HuH-7 (cell line): ENCODE measurements around the gene AGK.
"Not testable (repeated sequence)": the region's sequence is repeated elsewhere in the genome, so short reads cannot be mapped to it uniquely, and the experiment has no call there.

Experiments used
- DNase-seq: peaks from one replicate; pipeline ENCODE4 v3.0.0; 2011; ENCODE audit warnings: low spot score

AGK gene

DNA sequence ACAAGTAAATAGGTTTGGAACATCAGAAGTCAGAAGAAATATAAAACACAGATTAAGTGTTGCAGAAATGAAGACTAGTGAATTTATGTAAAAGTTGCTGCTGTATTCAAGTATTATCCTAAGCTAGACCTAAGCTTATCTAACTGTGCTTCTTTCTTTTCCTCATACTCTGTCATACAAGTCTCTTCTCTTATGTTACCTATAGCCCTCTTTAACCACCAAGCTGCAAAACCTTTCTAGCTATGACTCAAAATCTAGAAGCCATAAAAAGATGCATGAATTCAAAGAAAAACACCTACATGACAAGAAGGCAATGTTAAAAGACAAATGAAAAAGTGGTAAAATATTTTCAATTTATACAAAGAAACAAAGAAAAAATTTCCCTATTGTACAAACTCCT lies 127.8 kb downstream of the AGK start:
- no peak for DNase-seq

DNA sequence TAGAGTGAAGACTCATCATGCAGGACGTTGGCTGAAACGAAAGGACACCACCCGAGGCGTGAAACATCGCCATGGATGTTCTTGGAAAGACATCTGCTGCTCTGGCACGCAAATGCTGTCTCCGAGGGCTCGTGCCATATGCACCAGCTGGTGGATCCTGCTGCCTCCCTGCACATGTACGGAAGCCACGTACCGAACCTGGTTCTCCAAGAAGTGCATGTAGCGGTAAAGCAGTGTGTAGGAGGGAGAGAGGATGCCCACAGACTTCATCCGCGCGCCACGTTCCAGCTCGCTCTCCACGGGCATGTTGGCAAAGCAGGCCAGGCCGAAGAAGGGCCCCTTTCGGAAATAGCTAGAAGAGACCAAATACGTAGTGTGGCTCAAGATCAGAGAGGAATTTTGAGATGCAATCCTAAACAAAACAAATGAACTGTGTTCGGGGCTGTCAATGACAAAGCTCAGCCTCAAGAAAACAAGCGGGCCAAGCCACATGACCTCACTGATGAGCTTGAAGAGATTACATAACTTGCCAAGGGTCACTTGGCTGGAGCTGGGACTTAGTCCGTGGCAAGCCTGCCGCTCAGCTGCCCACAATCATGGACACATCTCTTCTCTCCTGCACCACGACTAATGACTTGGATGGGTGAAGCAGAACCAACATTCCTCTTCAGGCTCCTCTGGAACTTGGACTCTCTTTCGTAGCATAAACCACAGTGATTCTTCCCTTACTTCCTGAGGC lies 134.2 kb downstream of the AGK start:
- DNase-seq: no peak

DNA sequence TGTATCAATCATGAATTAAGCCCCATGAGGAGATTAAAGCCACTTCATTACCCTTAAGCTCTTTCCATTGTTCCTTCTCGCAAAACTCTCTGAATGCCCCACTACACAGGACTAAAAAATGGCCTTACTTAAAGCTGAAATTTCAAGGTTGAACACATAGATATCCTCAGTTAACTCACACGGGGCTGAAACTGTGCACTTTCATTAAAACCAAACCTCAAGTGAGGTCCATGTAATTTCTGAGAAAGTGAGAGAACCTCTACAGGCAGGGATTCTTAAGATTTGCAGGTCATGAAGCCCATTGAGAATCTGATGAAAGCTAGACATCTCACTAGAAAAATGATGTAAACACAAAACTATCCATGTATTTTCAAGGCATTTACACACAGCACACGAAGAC lies 134.9 kb downstream of the AGK start:
- no peak for DNase-seq

DNA sequence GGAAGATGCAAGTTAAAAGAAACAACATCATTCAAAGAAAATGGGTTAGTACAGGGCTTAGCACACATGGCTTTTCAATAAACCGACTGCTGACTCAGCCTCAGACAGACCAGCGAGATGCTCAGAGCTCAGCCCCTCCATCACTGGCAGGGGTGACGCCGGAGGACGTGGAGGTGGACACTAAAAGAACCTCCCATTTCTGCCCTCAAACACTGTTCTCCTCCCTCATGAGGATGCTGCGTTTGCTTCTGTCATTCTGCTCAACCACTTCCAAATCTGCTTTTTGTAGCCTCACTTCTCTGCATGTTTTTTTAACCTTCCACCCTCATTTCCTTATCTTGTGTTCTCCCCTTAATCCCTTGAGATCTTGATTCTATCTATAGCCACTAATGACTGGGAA lies 135.5 kb downstream of the AGK start:
- DNase-seq: no peak

DNA sequence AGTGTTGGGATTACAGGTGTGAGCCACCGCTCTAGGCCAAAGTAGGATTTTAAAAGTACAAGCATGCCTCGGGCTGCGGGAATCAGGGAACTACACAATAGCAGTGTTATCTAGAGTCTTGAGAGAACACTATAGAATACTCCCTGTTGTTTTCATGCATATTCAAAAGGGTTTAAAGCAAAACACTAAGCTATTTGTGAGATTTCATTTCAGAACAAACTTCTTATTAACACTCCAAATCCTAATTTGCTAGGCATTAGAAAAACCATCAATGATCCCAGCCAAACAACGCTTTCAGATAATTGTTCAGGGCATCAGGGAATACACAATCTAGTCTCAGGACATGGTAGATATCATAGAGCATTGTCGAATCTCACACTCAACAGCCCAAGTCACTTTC lies 136.8 kb downstream of the AGK start:
- DNase-seq: no peak

DNA sequence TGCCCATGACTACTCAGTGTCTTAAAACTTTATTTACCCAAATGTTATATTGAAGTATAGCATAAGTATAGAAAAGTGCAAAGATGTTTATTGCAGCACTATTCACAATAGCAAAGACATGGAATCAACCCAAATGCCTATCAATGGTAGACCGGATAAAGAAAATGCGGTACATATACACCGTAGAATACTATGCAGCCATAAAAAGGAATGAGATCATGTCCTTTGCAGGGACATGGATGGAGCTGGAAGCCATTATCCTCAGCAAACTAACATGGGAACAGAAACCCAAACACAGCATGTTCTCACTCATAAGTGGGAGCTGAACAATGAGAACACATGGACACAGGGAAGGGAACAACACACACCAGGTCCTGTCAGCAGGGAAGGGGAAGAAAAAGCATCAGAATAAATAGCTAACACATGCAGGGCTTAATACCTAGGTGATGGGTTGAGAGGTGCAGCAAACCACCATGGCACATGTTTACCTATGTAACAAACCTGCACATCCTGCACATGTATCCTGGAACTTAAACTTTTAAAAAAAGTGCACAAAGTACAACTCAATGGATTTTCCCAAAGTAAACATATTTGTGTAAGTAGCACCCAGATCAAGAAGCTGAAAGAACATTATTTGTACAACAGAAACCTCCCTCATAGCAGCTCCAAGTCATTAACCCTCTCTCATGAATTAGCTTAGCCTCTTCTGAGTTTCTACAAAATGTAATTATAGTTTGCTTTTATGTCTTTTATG lies 138.0 kb downstream of the AGK start:
- DNase-seq: not testable (repeated sequence)

DNA sequence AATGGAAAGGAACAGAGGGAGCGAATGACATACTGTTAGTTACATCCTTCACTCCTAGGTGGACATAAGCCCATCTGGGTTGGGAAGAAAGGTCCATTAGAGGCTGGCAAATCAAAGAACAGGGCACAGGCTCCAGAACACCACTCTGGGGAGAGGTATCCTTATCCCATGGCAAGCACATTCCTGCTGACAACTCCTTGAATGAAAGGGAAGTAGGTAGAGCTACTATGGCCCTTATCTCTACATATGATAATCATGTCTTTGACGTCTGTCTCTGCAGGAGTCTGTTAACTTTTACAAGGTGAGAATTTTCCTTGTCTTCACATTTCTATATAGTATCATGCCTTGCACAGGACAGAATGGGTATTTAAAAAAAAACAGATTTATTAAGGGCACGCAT lies 140.3 kb downstream of the AGK start:
- no peak for DNase-seq

DNA sequence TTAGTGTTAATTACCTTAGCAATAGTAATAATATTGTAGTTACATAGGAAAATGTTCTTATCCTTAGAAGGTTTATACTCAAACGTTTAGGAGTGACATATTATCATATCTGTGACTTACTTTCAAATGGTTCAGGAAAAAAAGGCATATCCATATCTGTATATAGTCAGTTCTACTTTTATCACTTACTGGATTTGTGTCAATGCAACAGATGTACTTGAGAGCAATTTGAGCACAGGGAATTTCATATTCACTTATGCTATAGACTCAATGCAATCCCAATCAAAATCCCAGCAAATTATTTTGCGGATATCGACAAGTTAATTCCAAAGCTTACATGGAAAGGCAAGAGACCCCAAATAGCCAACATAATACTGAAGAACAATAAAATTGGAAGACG lies 140.8 kb downstream of the AGK start:
- no peak for DNase-seq

DNA sequence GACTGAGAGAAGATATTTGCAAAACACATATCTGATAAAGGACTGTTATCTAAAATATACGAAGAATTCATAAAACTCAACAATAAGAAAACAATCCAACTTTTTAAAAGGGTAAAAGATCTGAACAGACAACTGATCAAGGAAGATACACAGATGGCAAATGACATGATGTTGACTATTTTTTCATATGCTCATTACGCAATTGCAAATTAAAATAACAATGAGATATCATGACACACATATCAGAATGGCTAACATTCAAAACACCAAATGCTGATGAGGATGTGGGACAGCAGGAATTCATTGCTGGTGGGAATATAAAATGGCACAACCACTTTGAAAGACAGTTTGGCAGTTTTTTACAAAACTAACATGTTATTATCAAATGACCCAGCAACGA lies 141.9 kb downstream of the AGK start:
- DNase-seq: no peak

DNA sequence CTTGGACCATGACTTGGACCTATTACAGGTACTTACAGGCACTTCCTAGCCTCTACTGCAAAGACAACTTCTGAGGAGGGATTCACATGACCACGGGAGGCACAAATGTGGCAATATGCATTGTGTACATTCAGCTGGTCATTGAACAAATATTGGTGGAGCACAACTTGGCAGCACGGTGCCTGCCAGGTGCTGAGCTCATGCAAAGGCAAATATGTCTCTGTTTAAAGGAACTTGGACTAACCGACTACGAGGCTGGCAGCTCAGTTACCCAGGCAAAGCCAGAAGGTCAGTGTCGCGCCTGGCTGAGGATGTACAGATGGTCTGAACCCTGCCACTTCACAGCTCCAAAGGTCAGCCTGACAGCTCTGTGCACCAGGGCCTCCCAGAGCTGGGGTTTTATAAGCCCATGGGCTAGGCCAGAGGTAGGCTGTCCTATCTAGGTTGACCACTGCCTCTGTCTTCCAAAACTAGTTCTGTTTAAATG lies 144.6 kb downstream of the AGK start:
- DNase-seq: peak; percentile 53

DNA sequence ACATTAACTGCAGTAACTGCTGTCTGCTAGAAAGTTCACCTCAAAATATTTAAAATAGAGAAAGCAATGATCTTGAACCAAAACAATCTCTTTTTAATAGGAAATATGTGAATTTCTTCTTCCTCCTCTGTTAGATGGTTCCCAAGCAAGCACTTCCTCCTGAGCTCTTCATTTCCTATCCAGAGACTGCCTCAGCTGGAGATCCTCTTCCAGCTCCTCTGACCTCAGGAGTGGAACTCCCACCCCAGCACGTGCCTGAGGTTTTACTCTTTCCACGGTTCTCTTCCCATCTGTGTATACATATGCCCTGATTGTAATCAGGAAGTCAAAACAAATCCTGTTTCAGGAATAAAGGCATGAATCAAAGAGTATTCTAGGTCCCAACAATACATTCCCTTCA lies 145.1 kb downstream of the AGK start:
- no peak for DNase-seq

DNA sequence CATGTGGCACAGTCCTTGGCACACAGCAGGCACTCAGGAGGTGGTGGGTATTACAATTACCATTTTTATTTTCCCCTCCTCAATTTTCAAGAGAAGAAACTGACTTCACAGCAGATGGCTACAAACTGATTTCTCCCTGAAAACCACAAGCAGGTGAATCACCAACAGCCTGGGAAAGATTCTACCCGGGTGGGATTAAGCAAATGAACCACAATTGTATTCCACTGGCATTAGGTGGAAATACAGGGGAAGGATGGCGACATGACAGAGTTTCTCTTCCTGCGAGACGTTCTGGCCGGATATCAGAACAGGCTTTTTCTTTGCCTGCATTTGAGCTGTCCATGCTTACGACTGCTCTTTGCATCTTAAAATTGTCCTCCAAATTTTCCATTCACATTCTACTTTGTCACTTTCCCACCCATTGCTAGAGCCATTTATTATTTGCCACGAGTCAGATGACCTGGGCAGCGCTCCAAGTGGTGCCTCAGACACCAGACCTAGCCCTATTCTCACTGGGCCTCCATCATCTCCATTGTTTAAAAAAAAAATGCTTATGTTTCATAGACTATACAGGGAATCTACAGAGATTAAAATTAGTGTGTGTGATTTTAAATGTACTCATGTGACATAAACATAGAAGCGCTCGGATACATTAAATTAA lies 146.1 kb downstream of the AGK start:
- no peak for DNase-seq

DNA sequence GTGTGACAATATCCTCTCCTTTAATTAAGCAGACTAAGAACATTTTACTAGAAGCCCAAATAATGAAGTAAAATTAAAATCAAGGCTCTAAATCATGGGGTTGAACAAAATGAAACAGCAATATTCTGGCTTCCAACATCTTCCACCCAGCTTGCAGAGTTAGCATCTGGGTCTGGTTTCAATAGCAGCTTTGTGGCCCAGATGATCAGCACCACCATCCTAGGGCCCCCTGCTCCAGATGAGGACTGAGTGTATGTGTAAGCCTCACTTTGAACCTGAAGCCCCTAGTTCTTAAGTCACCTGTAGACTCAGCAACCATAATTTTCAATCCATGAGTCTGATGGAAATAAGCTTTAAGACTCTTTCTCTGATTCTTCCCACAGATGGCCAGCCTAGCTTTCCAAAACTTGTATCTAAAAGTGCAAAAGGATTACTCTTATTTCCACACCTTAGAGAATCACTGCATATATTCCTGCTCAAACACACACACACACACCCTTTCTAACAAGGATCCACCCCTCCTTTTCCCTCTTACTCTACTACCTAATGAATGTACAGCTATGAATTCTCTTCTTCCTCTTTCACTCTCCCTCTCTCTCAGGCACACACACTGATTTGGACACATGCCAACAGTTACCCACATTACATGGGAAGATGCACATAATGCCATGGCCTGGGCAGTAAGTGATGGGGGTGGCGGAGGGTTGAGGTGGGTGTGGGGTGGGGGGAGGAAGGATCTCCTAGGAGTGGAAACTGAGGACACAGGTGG lies 147.2 kb downstream of the AGK start:
- DNase-seq: no peak

DNA sequence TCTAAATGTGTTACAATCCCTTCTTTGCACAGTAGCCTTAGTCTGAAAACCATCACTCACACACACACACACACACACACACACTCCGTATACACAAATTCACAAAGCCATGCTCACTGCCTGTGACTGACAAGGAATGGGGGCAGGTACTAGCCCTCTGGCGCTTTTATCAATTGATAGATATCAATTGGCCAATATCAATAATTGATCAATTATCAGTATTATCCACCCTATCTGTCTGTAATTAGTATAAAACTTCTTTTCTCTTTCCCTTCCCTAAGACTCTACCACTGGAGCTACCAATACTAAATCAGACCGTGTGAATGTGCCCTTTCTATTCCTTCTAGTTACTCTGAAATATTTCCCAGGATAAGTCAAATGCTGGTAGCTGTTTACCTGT lies 148.7 kb downstream of the AGK start:
- no peak for DNase-seq

DNA sequence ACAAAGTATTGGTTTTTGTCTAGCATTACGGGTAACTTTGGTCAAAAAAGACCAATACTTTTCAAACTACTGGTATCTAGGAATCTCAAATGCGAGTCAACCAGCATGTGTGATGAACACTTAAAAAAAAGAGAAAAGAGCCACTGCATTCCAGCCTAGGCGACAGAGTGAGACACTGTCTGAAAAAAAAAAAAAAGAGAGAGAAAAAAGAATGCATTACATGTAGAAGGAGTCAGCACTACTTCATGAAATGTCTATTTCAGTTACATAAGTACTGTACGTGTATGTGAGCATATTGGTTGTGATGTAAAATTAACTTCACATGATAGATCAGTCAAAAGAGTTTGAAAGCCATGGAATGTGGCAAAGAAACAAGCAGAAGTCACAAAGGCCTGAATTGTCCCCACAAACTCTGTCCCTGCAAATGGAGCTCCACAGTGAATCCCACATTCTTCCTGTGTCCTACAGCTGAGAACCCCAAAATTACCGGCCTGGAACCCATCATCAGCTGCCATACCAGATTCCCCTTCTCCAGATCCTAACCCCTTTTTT lies 149.2 kb downstream of the AGK start:
- no peak for DNase-seq

DNA sequence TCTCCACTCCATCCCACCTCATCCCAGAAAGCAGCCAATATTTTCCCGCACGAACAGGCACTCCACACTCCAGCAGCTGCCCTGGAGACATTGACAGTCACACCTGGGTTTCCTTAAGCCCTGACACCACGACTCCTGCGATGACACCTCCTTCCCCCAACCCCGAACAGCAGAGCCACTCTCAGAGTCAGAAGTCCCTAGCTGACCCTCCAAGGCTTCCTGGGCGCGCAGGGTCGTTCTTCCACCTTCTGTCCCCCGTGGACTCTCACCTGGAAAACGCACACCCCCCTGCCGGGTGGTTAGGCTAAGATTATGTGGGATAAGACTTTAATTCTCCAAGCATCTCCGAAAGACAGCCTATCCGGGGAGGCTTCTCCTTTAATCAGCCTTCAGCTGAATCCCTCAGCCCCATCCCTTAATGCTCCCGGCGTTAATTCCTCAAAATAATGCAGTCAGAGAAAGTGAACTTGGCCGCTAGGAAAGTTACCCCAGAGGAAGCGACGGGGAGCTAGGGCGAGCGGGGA lies 149.7 kb downstream of the AGK start:
- DNase-seq: peak; percentile 23

DNA sequence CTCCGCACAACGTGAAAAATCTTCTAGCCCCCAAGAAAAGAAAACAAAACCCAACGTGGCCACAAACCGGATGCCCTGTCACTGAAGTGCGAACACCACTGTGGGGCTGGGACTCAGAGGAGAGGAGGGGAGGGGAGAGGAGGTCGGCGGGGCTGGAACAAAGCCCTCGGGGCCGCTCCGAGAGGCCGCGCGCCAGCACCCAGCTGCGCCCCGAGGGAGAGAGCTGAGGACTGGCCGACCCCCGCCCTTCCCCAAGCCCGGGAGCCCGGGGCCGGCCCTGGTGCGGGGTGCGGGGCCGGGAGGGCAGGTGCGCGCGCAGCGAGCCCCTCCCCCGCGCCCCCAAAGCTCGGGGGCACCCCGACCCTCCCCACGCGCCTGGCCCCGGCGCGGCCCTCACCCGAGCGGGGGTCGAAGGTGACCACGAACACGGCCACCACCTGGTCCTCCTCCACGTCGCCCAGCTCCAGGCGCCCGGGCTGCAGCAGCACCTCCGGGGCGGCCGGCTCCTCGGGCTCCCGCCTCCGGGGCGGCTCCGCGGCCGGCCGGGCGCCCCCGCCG lies 150.4 kb downstream of the AGK start:
- peak; percentile 64 for DNase-seq

DNA sequence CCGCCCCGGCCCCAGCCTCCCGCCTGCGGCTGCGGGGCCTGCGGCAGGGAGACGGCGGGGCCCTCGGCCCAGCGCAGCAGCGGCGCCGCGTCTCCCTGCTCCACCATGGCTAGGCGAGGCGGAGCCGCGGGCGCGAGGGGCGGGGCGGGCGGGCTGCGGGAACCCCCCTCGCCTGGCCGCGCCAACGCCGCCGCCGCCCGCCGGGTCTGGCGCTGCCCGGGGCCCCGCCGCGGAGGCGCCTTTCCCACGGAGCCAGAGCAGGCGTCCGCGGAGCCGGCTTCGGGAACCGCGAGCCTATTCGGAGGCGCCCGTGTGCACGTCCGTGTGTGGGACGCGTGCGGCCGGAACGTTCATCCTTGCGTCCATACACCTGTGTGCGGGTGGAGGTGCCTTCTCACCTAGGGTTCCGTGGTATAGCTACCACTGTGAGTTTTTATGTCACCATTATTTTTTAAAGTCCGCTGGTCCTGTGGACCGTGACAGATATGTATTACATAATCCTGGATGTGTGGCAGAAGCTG lies 150.9 kb downstream of the AGK start, which contains the start of gene DENND11:
DENND11 (minus strand) TSS at position 120 of the 521 bp plus-strand sequence; CDS start at position 107, 13 bp downstream.
- peak; percentile 68 for DNase-seq

DNA sequence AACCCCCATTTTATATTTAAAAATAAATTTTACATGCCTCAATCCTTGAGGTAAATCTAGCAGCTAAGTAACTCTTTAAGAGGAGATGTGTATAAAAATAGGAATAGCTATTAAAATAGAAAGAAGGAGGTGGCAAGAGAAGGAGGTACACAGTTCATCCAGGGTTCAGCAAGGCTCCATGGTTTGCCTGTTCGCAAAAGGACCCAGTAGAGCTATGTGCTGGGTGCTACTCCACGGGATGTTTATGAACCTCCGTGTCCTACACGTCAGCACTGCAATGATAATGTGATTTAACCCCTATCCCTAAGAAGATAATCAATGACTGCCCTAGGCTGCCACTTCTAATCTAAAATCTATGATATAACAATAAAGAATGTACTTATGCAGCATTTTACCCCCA lies 151.7 kb downstream of the AGK start:
- DNase-seq: no peak

DNA sequence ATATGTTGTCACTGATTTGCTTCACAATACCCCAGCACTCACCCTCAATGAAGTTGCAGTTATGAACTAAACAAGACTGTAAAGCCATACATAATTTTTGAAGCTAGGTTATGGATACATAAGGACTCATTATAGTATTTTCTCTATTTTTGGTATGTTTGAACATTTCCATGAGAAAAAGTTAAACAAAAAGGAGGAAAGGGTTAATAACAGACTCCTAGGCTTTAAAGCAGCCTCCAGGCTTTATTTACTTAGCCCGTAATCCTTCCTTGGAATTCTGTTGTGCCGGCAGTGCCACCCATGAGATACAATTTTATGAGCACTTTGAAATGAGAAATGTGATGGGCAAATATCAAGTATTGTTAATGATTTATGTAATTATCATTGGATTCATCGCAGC lies 152.9 kb downstream of the AGK start:
- DNase-seq: no peak

DNA sequence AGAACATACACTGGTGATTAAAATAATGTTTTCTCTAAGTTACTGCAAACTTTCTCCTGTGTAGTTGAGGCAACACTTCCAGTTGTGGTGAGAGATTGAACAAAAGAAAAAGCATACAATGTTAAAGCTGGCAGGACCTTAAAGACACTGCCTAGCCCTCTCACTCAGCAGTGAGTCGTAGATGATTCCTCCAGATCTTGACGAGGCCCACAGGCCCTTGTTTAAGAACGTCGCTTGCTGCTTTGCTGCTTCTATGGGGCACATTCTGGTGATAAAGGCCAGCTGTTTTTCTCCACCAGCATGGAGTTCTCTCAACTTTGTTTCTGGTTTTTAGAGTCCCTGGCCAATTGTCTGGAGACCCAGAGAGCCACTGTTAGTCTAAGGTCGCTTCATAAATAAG lies 153.5 kb downstream of the AGK start:
- no peak for DNase-seq
